Panc1 (cell line): ENCODE results near the gene ARMC12. TPM values are rescaled to one million over a fixed set of nuclear protein-coding genes. Genes with fewer than 3 reads are reported as not detected.

Source experiments
- ATAC-seq: fragments of 200-7000 bp; cut with Tn5 transposase; 2 replicates; pipeline ENCODE4 v1.9.1; 2020; ENCODE audit warnings: mild to moderate bottlenecking, moderate library complexity
- BruUV-seq: library from RNA; stranded (reverse); fragments of 400-500 nt; replicated peaks from 2 replicates; lab custom pipeline; 2021; lab: Mats Ljungman, UMichigan
- CTCF ChIA-PET: fragments of 300-600 bp; sonication (Branson Sonifier 250); formaldehyde crosslinking; loops from one replicate; lab custom pipeline; 2022; ENCODE audit warnings: antibody characterized with exemption; lab: Charles Lee
- POLR2A ChIA-PET: fragments of 300-600 bp; sonication (Branson Sonifier 250); formaldehyde crosslinking; loops from one replicate; lab custom pipeline; 2022; ENCODE audit warnings: antibody characterized with exemption; lab: Charles Lee
- DNase-seq: peaks from one replicate; pipeline ENCODE4 v3.0.0-alpha.2; 2010; ENCODE audit warnings: low read depth, low spot score
- H3K27ac ChIP-seq: 2 replicates; pipeline ENCODE4 v1.5.1; 2011; ENCODE audit warnings: mild to moderate bottlenecking, low read length, inconsistent platforms
- H3K27me3 ChIP-seq: fragments of 200-500 bp; sonication (Bioruptor generic); 2 replicates; pipeline ENCODE4 v1.6.0; 2014; ENCODE audit warnings: low read length, inconsistent platforms; ENCODE audit not compliant: control insufficient read depth, insufficient read depth
- H3K36me3 ChIP-seq: fragments of 200-500 bp; sonication (Bioruptor generic); 2 replicates; pipeline ENCODE4 v1.5.1; 2014; ENCODE audit warnings: inconsistent platforms, mild to moderate bottlenecking, low read length, moderate library complexity; ENCODE audit not compliant: control insufficient read depth, insufficient read depth
- H3K4me1 ChIP-seq: 2 replicates; pipeline ENCODE4 v1.5.1; 2011; ENCODE audit warnings: inconsistent platforms, mild to moderate bottlenecking, low read length, moderate library complexity; ENCODE audit not compliant: control insufficient read depth, insufficient read depth
- H3K4me3 ChIP-seq, 2 experiments: 2 replicates each; pipeline ENCODE4 v1.5.1; 2011 to 2012; ENCODE audit warnings: low read depth in 2 of 2, low read length in 2 of 2, mild to moderate bottlenecking in 2 of 2, inconsistent platforms in 1 of 2, moderate library complexity in 1 of 2
- H3K9me3 ChIP-seq: fragments of 200-500 bp; sonication (Bioruptor generic); 2 replicates; pipeline ENCODE4 v1.5.1; 2014; ENCODE audit warnings: low read depth, mild to moderate bottlenecking, inconsistent platforms, low read length, moderate library complexity; ENCODE audit not compliant: control insufficient read depth, insufficient read depth
- POLR2AphosphoS5 ChIP-seq: IDR thresholded peaks from 2 replicates; pipeline ENCODE4 v1.6.1; 2012; ENCODE audit warnings: mild to moderate bottlenecking, low read depth, low read length, moderate library complexity
- REST ChIP-seq, 2 experiments: IDR thresholded peaks; 2 replicates each; pipeline ENCODE4 v1.6.1; 2011 to 2012; ENCODE audit warnings: low read depth in 2 of 2, control low read depth in 1 of 2, low read length in 1 of 2, mild to moderate bottlenecking in 1 of 2, moderate library complexity in 1 of 2; ENCODE audit not compliant: insufficient read depth in 1 of 2
- SIN3A ChIP-seq: IDR thresholded peaks from 2 replicates; pipeline ENCODE4 v1.6.1; 2012; ENCODE audit warnings: low read depth, mild to moderate bottlenecking, low read length, moderate library complexity, borderline replicate concordance; ENCODE audit not compliant: insufficient read depth
- TCF7L2 ChIP-seq: IDR thresholded peaks from 2 replicates; pipeline ENCODE4 v1.6.1; 2011; ENCODE audit warnings: mild to moderate bottlenecking, low read depth, low read length, inconsistent platforms
- in situ Hi-C: cut with HindIII; loops from 2 replicates; pipeline ENCODE4 v1.10.0; 2016; ENCODE audit warnings: low sequenced_read_pairs, low pct_unique_long_range_greater_than_20kb
- intact Hi-C: fragments of 100-400 bp; cut with micrococcal nuclease; formaldehyde crosslinking; loops from one replicate; pipeline ENCODE4 v1.10.0; 2022; ENCODE audit not compliant: unreplicated experiment
- total RNA-seq: library from RNA; stranded (reverse); gene quantifications from one replicate; pipeline ENCODE4 v1.2.1, GENCODE V29; 2021; ENCODE audit not compliant: unreplicated experiment
- TF ChIP-seq, protein P1 (sequence below): fragments of 450-650 bp; IDR thresholded peaks from 2 replicates; pipeline ENCODE4 v1.5.1; 2017; ENCODE audit warnings: mild to moderate bottlenecking

ARMC12 gene
- total RNA-seq, 1 experiment from 2014 or later, result 1.4 TPM

DNA sequence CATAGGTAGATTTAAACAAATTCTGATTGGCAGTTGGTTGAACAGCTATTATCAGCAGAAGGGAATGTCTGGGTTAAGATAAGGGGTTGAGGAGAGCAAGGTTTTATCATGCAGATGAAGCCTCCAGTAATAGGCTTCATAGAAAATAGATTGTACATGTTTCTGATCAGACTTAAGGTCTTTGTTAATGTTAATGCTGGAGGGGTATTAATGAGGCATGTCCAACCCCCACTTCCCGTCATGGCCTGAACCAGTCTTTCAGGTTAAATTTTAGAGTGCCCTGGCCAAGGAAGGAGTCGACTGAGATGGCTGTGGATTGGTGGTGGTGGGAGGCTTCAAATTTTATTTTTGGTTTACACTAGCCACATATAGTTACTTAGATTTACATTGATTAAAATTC lies 47.4 kb downstream of the ARMC12 start:
- no peaks in the 10 kb centered on the region for H3K9me3 ChIP-seq
- no peak overlapping the region for H3K4me3 ChIP-seq
- peaks cover 3% of the 10 kb centered on the region for H3K4me1 ChIP-seq
- no TSS peak for BruUV-seq
- in situ Hi-C loops, result no loop called here
- ATAC-seq (no peak), DNase-seq (no peak)
- peaks cover 5% of the 10 kb centered on the region for H3K27me3 ChIP-seq
- no peak overlapping the region for H3K27ac ChIP-seq
- ChIA-PET CTCF (no interaction called here), POLR2A (no interaction called here)
- intact Hi-C loops, result no loop called here
- no peaks in the 10 kb centered on the region for H3K36me3 ChIP-seq
- TF ChIP-seq, protein P1, sequence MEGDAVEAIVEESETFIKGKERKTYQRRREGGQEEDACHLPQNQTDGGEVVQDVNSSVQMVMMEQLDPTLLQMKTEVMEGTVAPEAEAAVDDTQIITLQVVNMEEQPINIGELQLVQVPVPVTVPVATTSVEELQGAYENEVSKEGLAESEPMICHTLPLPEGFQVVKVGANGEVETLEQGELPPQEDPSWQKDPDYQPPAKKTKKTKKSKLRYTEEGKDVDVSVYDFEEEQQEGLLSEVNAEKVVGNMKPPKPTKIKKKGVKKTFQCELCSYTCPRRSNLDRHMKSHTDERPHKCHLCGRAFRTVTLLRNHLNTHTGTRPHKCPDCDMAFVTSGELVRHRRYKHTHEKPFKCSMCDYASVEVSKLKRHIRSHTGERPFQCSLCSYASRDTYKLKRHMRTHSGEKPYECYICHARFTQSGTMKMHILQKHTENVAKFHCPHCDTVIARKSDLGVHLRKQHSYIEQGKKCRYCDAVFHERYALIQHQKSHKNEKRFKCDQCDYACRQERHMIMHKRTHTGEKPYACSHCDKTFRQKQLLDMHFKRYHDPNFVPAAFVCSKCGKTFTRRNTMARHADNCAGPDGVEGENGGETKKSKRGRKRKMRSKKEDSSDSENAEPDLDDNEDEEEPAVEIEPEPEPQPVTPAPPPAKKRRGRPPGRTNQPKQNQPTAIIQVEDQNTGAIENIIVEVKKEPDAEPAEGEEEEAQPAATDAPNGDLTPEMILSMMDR, result no peak
- no peak for TF ChIP-seq POLR2AphosphoS5
- TF ChIP-seq TCF7L2, result no peak
- no peak for TF ChIP-seq REST (IDR thresholded peaks at IDR 0.05; ENCODE audit: insufficient read depth in 1 of 2, low read depth in 2 of 2, low read length in 1 of 2)
- no peak for TF ChIP-seq SIN3A

- H3K4me3 ChIP-seq, result no peak overlapping the region
- no peak for TF ChIP-seq TCF7L2
- TF ChIP-seq, protein P1, result no peak
- TF ChIP-seq SIN3A, result no peak
- no peak for TF ChIP-seq POLR2AphosphoS5
- no peak for TF ChIP-seq REST (IDR thresholded peaks at IDR 0.05; ENCODE audit: insufficient read depth in 1 of 2, low read depth in 2 of 2, low read length in 1 of 2)
- H3K27me3 ChIP-seq, result peaks cover 8% of the 10 kb centered on the region
- no peaks in the 10 kb centered on the region for H3K36me3 ChIP-seq
- no peak overlapping the region for H3K27ac ChIP-seq
- POLR2A ChIA-PET, result no interaction called here
- no peaks in the 10 kb centered on the region for H3K9me3 ChIP-seq
- intact Hi-C loops, result no loop called here
- no TSS peak for BruUV-seq
- in situ Hi-C loops, result no loop called here
- DNase-seq, result no peak
- no peak for ATAC-seq
- CTCF ChIA-PET, result interaction anchor here (0.8 kb wide), 1 partner anchor 13 kb away, joined by 3 read pairs; no protein-coding TSS in a partner anchor
- peaks cover 3% of the 10 kb centered on the region for H3K4me1 ChIP-seq
Measured at GRCh38 chr6:35786272-35786671, 49.4 kb downstream of the ARMC12 start.
